GM19193 (cell line): ENCODE data around the gene RIPOR2.

Source experiments
- POLR2A ChIP-seq: IDR thresholded peaks from 4 replicates; pipeline ENCODE4 v1.6.1; 2011; ENCODE audit not compliant: insufficient read depth, insufficient read length; ENCODE audit errors: extremely low read depth

Gene RIPOR2, protein sequence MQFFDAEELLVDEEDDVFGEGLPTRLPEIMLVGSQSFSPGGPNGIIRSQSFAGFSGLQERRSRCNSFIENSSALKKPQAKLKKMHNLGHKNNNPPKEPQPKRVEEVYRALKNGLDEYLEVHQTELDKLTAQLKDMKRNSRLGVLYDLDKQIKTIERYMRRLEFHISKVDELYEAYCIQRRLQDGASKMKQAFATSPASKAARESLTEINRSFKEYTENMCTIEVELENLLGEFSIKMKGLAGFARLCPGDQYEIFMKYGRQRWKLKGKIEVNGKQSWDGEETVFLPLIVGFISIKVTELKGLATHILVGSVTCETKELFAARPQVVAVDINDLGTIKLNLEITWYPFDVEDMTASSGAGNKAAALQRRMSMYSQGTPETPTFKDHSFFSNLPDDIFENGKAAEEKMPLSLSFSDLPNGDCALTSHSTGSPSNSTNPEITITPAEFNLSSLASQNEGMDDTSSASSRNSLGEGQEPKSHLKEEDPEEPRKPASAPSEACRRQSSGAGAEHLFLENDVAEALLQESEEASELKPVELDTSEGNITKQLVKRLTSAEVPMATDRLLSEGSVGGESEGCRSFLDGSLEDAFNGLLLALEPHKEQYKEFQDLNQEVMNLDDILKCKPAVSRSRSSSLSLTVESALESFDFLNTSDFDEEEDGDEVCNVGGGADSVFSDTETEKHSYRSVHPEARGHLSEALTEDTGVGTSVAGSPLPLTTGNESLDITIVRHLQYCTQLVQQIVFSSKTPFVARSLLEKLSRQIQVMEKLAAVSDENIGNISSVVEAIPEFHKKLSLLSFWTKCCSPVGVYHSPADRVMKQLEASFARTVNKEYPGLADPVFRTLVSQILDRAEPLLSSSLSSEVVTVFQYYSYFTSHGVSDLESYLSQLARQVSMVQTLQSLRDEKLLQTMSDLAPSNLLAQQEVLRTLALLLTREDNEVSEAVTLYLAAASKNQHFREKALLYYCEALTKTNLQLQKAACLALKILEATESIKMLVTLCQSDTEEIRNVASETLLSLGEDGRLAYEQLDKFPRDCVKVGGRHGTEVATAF

DNA sequence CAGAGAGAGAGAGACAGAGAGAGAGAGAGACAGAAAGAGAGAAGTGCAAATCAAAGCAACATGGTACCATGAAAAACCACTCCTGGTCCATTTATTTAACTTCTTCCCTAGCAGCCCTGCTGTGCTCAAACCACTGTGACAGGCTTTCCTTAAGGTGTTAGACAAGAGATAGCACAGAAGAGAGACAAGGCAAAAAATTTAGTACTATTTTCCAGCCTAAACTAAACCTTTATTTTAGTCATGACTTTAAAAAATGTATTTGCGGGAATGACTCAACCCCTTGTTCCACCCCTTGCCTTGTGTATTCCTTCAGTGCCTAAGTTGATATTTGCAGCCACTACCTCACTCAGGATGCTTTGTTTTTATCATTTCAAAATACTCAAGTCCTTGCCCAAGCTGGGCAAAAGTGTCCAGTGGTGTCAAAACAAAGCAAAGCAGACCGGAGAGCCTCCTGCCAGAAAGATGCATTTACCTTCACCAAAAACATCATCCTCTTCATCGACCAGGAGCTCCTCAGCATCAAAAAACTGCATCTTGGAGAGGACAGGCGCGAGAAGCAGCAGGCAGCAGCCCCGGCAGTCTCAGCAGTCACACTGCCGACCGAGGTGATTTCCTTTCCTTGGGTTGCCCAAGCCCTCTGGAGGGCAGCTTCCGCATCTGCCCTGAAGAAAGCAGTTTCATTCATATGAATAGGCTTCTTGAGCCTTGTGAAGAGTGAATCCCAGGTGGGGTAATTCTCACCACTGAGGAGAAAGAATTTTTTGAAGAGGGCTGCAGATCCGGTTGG lies at the start of gene RIPOR2:
Gene RIPOR2, minus strand, starts transcription at position 595 of the 787 bp plus-strand sequence. Its CDS starts 62 bp downstream, at position 533.
- TF ChIP-seq POLR2A, result peak; percentile 72

GRCh38 chr6:24985323-24985722 lies 49.6 kb upstream of the RIPOR2 start:
- TF ChIP-seq POLR2A, result no peak

GRCh38 chr6:24982231-24982630 lies 46.5 kb upstream of the RIPOR2 start:
- TF ChIP-seq POLR2A, result no peak

GRCh38 chr6:24981386-24981760 lies 45.6 kb upstream of the RIPOR2 start:
- no peak for TF ChIP-seq POLR2A

DNA sequence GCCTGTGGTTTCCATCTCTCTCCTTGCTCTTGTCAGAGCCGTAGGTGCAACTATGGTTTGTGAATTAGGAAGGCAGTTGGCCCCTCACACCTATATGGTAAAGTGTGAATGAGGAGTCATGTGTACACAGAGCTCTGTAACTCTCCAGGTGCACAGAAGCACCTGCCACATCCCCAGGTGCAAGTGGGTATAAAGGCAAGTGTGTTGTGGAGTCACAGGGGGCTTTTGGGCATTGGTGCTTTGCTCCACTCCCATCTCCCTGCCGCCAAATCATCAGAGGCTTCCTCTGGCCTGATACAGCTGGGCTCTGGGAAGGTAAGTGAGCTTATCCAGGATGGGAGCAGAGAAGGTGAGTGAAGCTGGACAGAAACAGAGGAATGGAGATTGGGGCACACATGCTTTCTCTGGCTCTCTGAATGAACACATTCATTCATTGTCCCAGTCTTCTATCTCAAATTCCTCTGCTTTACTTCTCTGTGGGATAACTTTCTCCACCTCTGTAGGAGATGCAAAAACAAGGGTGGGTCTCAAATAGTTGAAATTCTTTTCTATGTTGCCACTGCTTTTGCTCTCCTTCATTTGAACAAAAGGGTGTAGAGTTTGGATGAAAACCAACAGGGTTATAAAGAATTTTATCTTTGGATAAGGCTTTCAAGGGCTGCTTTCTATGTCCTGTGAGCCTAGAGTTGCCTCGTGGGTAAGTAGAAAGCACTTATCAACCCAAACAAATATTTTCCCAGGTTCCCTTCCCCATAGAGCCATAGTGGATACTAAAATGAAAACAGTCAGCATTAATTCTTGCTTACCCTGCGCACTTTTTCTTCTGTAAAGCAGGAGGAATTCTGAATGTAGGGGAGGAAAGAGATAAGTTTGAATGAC lies 45.0 kb upstream of the RIPOR2 start:
- TF ChIP-seq POLR2A, result no peak

- no peak for TF ChIP-seq POLR2A
These were observed 43.4 kb upstream of the RIPOR2 start for GRCh38 chr6:24979176-24979575.

DNA sequence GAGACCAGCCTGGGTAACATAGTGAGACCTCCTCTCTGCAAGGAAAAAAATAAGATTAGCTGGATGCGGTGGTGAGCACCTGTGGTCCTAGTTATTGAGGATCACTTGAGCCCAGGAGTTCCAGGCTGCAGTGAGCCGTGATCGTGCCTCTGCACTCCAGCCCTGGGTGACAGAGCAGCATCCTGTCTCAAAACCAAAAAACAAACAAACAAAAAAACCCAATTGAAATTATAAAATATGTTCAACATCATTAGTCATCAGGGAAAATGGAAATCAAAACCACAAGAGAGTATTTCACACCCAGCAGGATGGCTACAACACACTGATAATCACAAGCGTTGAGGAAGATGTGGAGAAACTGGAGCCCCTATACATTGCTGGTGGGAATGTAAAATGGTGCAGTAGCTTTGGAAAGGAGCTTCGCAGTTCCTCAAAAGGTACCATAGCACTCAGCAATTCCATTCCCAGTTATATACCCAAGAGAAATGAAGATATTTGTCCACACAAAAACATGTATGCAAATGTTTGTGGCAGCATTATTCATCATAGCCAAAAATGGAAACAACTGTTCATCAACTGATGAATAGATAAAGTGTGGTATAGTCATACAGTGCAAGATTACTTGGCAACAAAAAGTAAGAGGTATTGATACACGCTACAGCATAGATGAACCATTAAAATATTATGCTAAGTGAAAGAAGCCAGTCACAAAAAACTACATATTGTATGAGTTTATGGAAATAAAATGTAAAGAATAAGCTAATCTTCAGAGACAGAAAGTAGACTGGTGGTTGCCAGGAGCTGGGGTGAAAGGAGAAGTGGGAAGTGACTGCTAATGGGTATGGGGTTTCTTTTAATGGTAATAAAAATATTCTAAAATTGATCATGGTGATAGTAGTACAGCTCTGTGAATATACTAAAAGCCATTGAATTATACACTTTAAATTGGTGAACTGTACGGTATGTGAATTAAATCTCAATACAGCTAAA lies 38.7 kb upstream of the RIPOR2 start:
- no peak for TF ChIP-seq POLR2A

- no peak for TF ChIP-seq POLR2A
These were observed 36.7 kb upstream of the RIPOR2 start for GRCh38 chr6:24972311-24972958.

DNA sequence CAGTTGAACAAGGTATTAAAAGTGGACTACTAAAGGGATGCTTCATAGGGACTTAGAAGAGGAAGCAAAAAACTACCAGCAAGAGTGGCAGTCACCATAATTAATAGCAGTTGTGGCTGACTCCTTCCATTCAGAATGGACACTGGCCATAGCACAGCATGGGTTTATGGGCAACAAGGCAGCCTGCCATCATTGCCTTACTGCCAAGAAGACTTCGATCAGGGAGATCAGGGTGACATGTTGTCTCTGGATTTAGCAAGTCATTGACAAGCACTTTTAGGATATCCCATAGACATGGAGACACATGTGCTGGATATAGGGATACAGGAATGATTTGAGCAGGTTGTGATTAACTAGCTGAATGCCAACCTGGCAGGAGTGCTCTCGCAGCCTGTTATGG lies 35.3 kb upstream of the RIPOR2 start:
- no peak for TF ChIP-seq POLR2A

- no peak for TF ChIP-seq POLR2A
These were observed 33.6 kb upstream of the RIPOR2 start for GRCh38 chr6:24969343-24969860.

- no peak for TF ChIP-seq POLR2A
These were observed 33.0 kb upstream of the RIPOR2 start for GRCh38 chr6:24968783-24969182.

- TF ChIP-seq POLR2A, result no peak
These were observed 31.5 kb upstream of the RIPOR2 start for GRCh38 chr6:24967211-24967610.
